Stimulated activated CD4-positive, alpha-beta T cell treated with anti-CD3 and anti-CD28 coated beads, Interleukin-2, amount 100 ng/mL, for 48 hours (primary cell): Measurements from ENCODE around the gene AEBP1.
A peak's percentile ranks its signal among the peaks of the same experiment; 100 is the strongest.

Experiments
- DNase-seq, 2 donors: peaks; one replicate each; pipeline ENCODE4 v3.0.0-alpha.2; 2020

Gene AEBP1

GRCh38 chr7:44067064-44067951 is 36.8 kb upstream of the AEBP1 start:
- DNase-seq = no peak

GRCh38 chr7:44068054-44068453 is 36.1 kb upstream of the AEBP1 start:
- no peak for DNase-seq

- no peak for DNase-seq
These were observed 32.3 kb upstream of the AEBP1 start for GRCh38 chr7:44071726-44072363.

- no peak for DNase-seq
These were observed 31.5 kb upstream of the AEBP1 start for GRCh38 chr7:44072364-44073231.

GRCh38 chr7:44073664-44074348 is 30.3 kb upstream of the AEBP1 start:
- no peak for DNase-seq

GRCh38 chr7:44074349-44074695 is 29.8 kb upstream of the AEBP1 start:
- no peak for DNase-seq

- no peak for DNase-seq
These were observed 28.7 kb upstream of the AEBP1 start for GRCh38 chr7:44075296-44076075.

GRCh38 chr7:44076101-44076895 is 27.8 kb upstream of the AEBP1 start:
- no peak for DNase-seq

- DNase-seq = no peak
These were observed 27.1 kb upstream of the AEBP1 start for GRCh38 chr7:44077061-44077460.

- no peak for DNase-seq
These were observed 26.5 kb upstream of the AEBP1 start for GRCh38 chr7:44077681-44078091.

GRCh38 chr7:44078521-44078920 is 25.6 kb upstream of the AEBP1 start:
- no peak for DNase-seq

- no peak for DNase-seq
These were observed 24.7 kb upstream of the AEBP1 start for GRCh38 chr7:44079331-44080021.

GRCh38 chr7:44080118-44080517 is 24.0 kb upstream of the AEBP1 start:
- DNase-seq = no peak

GRCh38 chr7:44080686-44081265 is 23.4 kb upstream of the AEBP1 start:
- no peak for DNase-seq

GRCh38 chr7:44081266-44081748 is 22.8 kb upstream of the AEBP1 start:
- DNase-seq = no peak

GRCh38 chr7:44082541-44083207 is 21.5 kb upstream of the AEBP1 start:
- peak; percentile 93 to 94 for DNase-seq

- DNase-seq = no peak
These were observed 20.3 kb upstream of the AEBP1 start for GRCh38 chr7:44083796-44084195.

- no peak for DNase-seq
These were observed 19.4 kb upstream of the AEBP1 start for GRCh38 chr7:44084701-44085100.

- no peak for DNase-seq
These were observed 18.6 kb upstream of the AEBP1 start for GRCh38 chr7:44085546-44085945.
